Germinal center (tissue), 1 donor: ENCODE measurements around the gene AMIGO2.

Source experiments
- DNase-seq: peaks from one replicate; pipeline ENCODE4 v3.0.0; 2012; ENCODE audit warnings: mixed read lengths, low spot score

AMIGO2 gene

DNA sequence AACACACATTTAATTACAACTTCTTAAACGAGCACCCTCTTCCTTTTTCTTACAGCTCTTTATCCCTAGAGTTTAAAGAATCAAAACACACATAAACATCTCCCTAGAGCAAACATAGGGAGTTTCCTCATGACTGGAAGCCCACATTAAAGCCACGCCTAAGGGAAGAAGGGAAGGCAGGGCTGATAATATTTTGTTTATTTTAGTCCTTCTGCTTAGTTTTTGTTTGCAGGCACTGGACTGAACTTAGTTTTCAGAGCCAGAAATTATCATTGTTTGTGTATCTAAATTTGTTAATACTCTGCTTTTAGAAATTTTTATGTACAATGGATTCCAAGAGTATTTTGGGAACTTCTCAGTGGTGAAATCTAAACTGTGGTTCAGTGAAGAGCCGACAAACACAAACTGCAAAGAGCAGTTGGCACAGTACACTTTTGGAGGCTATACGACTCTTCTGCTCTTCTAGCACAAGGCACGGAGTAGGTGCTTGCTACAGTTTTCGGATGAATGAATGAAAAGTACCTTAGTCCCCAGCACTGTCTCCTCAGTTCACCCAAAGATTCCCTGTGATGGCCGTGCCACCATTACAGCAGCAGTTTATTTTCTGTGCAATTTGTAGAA, 17.6 kb upstream of the AMIGO2 start:
- no peak for DNase-seq

DNA sequence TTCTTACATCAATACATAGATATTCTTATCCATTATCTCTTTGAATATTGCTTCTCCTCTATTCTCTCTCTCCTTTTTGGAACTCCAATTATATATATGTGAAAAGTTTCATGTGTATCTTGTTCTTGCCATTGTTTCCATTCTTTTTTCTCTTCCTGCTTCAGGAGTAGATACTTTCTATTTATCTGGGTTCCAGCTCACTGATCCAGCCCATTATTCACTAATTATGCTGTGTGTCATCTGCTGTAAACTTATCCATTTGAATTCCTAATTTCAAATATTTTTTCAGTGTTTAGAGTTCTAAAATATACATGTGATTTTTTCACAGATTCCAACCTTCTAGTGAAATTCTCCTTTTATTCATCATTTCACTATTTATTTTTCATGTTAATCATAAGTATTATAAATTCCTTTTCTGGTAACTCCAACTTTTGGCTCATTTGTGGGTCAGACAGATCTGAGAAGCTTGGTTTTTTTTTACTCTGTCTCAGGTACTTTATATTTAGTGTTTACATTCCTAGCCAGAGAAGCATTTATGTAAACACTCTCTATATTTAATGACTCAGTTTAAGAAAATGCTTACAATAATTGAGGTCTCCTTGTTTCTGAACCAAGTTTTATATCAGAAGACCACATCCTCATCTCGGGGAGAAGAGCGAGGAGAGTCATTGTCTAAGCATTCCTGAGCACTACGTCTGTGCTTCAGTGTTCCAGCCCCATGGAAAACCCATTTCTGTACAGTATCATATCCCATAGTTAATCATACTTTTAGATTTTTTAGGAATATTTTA, 15.9 kb upstream of the AMIGO2 start:
- DNase-seq, result no peak

DNA sequence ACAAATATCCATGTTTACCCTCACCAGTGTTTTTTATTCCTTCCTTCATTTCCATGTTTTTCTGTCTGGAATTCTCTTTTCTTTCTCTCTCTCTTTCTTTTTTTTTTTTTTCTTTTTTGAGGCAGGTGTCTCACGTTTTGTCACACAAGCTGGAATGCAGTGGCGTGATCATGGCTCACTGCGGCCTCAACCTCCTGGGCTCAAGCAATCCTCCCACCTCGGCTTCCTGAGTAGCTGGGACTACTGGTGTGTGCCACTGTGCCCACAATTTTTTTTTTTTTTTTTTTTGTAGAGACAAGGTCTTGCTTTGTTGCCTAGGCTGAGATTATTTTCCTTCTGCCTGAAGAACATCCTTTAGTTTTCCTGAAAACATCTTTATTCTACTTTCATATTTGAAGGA, 15.0 kb upstream of the AMIGO2 start:
- no peak for DNase-seq

DNA sequence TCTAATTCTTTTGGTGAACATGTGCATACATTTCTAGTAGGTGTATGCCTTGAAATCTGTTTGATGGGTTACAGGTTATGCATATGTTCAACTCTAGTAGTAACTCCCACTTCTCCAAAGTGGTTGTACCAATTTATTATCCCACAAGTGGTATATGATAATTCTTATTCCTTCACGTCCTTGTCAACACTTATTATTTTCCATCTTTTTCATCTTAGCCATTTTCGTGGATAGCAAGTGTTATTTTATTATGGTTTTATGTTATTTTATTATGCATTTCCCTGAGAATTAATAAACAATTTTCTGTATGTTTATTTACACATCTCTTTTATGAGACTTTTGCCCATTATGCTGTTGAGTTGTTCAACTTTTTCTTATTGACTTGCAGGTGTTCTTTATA, 11.2 kb upstream of the AMIGO2 start:
- no peak for DNase-seq

DNA sequence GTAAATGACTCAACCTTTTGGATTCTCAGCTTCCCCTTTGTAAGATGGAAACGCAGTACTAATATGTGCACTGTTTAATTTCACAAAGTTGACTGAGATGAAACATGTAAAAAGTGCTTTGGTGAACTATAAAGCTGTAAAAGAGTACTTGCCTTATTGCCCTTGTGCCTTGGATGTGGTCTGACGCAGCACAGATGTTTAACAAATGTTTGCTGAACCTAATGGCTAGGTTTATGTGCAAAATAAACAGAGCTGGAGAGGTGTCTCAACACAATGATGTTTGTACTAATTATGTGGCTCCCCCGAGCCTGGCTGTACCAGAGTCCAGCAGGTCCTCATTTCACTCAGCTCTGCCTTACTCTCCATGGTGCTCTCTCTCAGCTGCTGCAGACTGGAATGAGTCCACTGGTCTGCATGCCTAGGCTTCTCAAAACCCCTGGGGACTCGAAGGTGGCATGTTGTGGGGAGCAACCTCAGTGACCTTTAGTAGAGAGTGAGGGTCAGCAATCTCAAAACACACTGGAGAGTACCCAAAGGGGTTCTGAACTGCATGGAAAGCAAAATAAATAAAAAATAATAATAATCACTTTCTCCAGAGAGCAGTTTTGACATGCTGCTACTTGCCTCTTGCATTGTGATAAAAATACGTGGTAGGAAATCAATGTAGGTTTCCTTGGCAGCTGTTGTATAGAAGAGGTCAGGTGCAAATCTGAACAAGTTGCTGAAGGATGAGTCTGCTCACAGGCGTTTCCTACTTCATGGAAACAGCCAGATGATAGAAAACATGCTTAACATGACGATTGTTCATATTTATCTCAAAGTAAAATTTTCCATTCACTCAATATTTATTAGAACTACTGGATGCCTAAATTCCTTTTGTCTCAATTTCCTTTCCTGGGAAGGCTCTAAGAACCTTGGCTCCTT, 8.5 kb upstream of the AMIGO2 start:
- DNase-seq, result no peak

DNA sequence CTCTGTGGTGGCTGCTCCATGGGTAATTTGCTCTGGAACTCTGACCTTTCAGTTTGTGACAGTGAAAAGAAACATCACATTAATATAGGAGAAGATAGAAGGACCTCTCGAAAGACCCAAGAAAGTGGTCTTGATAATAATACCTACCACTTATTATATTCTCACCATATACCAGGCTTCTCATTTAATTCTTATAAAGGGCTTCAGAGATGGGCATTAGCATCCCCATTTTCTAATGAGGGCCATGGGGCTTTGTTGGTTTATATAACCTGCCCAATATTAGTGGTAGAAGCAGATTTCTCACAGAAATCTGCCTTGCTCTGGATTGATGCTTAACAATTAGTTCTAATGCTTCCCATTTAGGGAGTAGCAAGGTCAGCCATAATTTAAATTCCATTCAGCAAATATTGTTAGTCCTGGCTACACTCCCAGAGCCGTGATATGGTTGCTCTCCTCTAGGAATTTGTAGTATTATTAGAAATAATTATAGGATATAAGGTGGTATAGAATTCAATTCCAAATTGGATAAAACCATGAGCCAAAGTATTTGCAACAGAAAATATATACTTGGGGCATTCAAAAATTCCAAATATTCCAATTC, 7.4 kb upstream of the AMIGO2 start:
- no peak for DNase-seq

DNA sequence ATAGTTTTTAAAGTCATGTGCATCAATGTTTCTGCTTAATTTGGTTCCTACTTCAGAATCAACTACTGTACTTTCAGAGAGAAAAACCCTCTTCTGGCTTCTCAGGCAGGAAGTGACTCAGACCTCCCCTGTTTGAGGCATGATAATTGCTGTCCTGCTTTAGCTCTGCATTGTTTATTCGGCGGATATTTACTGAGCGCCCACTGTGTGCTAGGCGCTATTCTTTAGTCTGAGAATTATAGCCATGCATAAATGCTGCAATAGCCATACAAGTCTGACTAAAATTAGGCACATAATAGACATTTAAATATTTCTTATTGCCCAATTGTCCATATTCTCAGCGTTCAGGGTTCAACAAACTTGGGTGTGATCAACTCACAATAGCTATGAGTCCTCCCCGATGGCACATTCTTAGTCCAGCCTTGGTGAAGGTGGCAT, 6.1 kb upstream of the AMIGO2 start:
- DNase-seq, result peak; percentile 42

DNA sequence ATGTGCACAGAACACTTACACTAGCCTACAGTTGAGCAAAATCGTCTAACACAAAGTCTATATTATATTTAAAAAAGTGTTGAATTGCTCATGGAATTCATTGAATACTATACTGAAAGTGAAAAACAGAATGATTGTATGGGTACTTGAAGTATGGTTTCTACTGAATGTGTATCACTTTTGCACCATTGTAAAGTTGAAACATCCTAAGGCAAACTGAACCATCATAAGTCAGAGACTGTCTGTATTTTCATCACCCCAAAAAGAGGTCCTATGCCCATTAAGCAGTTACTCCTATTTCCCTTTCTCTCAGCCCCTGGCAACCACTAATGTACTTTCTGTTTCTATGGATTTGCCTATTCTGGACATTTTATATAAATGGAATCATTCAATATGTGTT, 4.4 kb upstream of the AMIGO2 start:
- DNase-seq, result no peak

DNA sequence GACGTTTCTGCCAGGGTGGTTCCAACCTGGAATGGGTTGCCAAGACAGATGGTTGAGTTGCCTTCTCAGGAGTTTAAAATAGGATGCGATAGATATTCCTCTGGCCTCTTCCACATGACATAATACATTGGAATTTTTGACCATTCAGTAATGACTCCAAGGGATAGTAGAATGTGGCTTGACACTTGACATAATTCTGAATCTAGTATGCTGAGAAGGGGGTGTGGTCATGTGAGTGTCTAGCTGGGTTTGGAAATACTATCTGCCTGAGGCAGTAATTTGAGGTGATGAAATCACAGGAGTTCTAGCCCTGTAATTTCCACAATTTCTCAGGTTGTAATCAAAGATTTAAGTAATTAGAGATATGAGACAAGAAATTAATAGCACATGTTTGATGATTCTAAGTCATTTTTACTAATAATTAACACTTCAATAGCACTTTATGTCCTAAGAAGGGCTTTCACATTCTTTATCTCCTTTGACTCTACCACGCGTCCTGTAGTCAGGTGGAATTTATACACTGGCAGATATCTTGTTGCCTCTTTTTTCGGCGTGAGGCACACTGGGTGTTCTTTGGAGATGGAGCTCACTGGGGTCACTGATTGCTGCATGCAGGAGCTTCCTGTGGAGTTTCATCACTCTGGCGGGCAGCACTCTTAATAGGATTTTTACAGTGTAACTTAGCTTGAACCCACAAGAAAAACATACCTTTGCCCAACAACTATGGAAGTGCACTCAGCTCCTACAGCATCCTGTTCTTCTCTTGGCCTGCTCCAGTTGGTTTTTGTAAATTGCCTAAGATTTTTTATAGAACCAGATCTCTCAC, 3.2 kb upstream of the AMIGO2 start:
- no peak for DNase-seq

DNA sequence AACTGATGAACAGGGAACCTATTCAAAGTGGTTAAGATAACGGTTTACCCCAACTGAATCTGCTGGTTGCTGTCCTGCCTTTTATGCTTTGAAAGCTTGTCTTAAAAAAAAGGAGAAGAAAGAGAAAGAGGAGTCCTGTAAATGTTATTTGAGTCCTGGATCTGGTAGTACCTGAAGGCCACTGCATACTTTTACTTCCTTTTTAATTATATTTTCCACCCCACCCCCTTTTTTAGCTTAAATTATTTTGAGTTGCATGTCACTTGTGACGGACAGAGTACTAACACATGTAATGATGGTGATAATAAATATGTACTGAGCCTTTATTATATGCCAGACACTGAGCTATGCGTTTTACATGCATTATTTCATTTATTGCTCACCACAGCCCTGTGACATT, 2.5 kb upstream of the AMIGO2 start:
- DNase-seq, result peak; percentile 17

DNA sequence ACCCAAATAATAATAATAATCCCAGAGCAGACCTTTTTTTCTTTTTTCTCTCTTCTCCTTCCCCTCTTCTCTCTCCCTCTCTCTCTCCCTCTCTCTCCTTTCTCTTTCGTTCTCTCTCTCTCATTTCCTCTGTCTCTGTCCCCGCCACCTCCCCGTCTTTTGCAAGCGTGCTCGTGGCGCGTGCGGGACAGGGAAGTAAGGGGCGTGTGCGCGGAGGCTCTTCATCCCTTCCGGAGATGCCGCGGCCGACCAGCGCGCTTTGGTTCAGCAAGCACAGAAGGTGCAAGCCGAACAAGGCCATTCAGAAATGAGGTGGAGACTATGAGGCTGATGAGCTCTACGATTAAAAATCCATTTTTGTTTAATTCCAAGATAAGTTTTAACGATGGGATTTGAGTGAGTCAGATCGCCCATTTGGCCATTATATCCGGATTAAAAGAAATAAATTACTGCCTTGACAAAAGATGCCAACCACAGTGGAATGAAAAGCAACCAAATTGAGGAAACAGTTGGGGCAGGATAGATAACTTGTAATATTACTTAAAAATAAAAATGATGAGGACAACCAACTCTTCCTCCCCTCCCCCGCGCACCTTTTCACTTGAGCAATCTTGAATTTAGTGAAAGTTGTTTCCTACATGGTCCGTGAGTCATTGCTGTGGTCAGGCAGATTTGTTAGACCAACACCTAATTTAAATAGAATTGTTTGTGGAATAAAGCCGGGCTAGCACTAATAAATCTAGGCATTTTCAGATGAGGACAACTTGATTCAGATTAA, 1.2 kb upstream of the AMIGO2 start:
- peak; percentile 65 for DNase-seq

DNA sequence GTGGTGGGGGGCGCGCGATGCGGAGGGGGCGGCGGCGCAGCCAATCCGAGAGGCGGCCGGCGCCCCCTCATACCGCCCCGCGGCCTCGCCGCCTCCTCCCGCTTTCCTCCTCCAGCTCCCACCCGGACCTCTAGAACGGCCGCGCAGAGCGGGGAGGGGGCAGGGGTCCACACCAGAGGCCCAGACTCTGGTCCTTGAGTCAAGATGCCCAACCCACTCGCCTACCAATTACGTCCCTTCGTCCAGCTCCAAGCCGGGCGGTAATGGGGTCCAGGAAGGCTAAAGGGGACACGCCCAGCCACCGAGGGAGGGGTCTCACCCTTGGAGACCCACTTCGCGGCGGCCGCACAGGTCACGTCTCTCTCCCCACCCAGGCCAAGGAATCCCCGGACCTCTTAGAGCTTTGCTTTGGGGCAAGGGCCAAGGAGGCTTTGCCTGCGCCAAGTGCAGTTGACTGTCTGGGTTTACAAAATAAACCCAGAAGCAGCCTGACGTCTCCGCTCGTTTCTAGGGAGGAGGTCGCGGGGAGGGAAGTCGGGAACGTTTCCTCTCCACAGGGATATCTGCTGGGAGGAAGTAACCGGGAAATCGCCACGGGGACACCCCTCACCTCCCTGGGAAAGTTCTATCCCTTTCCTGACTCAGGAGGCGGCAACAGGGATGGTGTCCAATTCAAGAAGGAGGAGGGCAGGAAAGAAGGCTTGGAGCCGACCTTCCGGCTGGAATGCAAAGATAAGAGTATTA, 394 bp upstream of the AMIGO2 start:
- DNase-seq, result peak; percentile 47

DNA sequence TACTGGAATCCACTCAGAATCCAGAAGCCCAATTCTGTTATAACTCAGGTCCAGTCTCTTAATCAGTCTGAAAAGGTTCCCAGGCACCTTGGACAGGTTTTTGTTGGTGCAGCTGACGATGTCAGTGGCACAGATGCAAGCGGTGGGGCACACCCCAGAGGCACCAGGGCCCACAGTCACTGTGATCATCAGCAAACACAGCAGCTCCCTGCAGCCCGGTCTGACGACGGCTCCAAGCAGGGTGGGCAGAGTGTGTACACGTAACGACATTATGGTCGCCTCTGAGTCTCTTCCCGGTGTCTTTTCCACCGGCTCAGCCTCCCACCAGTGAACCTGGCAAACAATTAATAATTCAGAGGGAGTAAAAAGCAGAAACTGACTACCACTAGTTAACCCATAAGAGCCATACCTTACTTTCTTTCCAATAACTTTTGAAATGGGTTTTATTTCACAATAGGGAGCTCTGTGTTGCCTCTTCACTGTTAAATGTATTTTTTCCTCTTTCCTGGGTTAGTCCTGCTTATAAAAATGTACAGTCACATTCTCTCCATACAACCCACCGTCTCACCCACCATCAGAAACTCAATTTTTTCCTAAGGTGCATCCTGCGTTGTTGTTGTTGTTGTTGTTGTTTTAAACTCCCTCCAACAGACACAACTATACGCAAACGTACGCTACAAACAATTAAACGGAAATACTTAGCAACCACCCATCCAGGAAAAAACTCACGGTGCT, 859 bp downstream of the AMIGO2 start:
- DNase-seq, result peak; percentile 22

DNA sequence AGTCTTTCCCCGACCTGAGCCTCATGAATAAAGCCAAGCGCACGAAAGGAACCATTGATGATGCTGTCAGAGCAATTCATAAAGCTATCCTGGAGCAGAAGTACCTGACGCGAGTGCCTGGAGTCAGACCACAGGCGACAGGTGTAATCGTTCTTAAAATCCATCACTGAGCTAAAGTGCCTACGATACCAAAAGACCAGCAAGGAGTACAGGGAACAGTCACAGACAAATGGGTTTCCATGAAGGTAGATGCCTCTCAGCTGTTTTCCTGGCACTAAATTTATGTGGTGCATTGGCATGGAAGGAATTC, 1.7 kb downstream of the AMIGO2 start:
- DNase-seq, result no peak

DNA sequence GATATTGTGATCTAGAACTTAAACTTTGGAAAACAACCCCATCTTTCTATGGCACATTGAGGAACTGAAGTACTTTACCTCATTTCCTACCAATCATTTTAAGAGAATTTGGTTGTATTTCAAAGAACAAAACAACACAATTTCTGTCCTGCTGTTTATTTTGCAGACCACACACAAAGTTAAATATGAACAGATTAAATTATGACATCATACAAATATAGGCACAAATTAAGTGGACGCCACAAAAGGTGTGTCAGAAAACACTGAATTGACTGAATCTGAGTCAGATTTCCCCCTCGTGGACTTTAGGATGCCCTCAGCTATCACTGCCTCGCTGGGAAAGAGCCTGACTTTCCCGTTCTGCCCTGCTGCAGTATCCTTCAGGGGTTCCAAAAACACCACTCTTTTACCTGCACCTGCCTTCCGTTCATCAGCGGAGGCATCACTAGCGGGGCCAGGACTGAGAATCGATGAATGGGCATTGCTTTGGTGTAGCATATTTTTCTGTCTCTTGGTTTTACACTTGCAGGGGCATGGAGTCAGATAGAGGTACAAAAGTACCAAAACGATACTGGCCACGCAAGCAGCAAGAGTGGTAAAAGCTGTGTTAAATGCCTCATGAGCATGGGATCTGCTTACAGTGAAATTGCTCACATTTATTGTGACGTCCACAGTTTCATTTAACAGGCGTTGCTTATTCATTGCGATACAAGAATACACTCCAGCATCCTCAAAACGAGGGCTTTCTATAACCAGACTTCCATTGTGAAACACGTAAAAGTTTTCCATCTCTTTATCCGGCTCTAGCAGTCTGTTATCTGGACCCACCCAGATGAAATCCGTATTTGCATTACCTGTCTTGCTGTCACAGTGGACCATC, 2.3 kb downstream of the AMIGO2 start:
- no peak for DNase-seq

DNA sequence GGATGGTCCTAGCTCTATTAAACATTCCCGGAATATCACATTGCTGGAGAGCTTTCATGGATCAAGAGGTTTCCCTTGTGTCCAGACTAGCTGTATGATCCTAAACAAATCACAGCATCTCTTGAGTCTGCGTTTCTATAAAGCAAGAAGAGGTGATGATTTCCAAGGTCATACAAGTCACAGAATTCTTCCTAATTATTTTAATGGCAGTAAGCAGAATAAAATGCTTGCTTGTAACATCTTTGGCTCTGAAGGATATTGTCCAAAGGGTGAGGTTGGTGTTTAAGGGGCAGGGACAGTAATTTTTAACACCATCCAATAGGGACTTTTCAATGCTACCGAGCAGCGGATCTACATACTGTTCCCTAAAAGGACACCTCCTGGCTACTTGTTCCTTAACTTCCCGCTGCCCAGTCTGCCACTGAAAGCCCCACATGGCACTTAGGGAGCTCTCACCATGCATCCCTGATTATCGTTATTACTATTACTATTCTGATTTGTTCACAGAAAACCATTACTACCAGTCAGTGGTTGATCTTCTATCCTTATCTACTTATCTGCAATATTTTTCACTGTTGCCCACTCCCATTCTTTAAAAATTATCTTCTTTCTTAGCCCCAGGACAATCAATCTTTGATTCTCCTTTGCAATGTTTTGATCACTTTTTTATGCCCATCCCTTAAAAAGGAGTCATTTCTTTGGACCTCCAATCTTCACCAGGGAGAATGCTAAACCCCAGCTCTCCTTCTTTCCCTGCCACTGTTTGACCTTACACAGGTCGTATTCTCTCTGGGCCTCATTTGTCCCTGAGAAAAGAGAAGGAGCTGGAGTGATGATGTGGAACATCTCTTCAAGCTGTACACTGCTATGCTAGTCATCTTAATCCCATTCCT, 4.3 kb downstream of the AMIGO2 start:
- DNase-seq, result no peak

DNA sequence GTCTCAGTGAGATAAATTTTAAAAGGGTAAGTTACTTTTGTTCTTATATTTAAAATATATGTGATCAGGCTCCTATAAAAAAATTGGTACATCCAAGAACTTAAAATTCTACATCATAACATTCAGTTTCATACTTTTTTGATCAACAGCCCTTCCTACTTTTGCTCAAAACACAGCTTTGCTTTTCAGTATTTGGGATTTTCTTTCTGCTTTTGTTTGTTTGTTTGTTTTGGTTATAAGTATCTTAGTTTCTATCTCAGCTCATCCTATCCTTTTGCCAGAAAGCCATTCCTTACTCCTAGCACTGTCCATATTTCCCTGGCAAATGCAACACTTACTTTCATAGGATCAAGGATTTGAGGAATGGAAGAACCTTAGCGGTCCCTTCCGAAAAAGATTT, 5.0 kb downstream of the AMIGO2 start:
- DNase-seq, result no peak
